Jurkat, Clone E6-1 (cell line): ENCODE measurements around the gene CTIF.

Experiments
- DNase-seq: peaks from one replicate; pipeline ENCODE4 v3.0.0-alpha.2; 2011; ENCODE audit warnings: low read depth, low spot score
- H3K4me3 ChIP-seq: 2 replicates; pipeline ENCODE4 v1.5.1; 2011; ENCODE audit warnings: mild to moderate bottlenecking, low read length, control low read depth, moderate library complexity

CTIF gene

DNA sequence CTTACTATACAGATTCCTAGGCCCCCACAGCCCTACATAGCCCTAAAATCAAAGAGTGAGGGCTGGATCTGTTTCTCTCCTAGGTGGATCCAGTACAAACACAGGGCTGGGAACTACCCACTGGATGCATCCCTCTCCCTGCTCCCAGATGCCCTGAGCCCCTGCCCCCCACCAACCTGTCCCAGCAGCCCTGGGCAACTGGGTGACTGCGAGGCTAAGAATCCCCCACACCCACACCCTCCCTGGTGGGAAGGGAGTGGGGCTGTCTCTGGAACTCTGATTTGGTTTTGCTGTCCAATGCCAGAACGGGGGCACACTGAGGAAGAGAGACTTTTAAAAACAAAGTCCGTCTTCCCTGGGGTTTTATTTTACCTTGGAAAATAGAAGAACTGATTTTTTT, 298.8 kb downstream of the CTIF start:
- DNase-seq: no peak
- no peak overlapping the region for H3K4me3 ChIP-seq

DNA sequence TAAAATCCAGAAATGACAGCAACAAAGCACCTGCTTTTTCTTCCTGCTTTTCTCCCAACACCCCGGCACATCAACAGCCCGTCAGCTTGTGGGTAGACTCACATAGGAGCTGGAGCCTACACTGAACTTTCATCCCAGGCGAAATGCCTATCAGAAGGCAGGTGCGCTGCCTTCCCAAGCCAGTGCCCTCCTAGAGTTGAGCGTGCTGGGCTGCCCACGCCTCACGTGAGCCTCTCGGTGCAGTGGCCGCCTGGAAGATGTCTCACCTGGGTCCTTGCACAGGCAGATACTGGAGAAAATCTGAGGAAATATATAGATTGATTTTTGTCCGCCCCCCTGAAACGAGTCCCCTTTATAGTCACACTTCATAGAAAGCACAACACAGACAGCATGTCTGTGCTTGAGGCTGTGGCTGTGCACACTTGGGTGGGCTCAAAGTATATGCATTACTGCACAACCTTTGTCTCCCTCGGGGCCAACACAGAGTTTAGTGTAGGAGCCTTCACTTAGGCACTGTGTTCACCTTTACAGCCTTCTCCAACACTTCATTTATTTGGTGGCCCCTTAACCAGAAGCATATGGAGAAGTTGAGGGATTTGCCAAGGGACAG, 299.4 kb downstream of the CTIF start:
- DNase-seq: no peak

DNA sequence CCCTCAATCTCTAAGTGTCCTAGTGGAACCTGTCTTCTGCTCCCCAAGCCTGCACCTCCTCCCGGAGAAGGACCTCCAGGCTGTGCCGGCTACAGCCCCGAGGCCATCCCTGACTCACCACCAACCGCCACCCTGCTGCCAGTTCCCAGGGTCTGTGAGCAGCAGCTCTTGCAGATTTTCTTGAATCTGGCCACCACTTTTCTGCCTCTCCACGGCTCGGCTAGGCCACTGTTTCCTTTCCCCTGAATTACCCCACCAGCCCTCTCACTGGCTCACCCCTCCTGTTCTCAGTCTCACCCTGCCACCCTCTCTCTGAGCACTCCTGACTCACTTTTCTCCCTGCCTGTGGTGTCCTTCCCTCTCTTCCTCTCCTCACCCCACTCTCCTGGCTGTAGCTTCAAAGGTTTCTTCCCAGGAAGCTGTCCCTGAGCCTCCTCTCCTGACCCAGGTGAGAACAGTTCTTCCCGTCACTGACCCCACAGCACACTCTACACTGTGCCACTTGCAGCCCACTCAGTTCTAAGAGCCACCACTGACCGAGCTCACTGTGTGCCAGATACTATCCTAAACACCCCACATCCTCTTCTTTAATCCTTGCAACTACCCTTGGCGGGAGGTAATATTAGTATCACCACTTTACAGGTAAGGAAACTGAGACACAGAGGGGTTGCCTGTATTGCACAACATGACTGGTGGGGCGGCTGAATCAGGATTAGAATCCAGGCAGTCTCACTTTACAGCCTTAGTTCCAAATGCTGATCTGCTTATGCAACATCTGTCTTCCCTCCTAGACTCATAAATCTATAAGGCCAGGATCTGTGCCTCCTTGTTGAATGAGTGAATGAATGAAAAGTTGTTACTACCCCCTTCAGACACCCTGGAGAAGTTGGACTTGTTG, 300.3 kb downstream of the CTIF start:
- no peak overlapping the region for H3K4me3 ChIP-seq
- no peak for DNase-seq

More for the DNA sequence above, 299.4 kb downstream of the CTIF start:
- H3K4me3 ChIP-seq: no peak overlapping the region

DNA sequence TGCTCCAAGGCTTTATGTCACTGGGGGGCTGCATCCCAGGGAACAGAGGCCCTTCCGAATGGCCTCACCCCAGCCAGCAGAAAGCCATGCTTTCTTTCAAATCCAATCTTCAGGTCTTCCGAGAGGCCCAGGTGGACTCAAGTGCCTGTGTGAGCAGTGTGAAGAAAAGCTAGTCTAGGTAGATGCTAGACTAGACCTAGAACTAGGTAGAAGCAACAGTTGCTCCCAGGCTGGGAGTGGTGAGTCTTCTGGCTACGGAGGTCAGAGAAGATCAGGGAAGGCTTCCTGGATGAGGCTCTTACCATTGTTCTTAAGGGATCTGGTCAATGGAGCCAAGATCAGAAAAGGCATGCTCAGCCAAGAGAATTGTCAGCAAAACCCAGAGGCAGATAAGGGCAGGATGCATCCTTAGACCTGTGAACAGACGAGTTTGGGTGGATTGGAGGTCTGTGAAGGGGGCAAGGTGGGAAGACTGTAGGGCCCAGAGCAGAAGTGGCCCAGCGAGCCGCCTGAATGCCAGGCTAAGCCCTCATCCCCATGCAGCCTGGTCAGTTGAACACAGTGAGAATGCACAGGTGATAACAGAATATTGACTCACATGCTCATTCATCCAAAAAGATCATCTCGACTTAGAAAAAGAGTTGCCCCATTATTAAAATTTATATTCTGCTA, 301.1 kb downstream of the CTIF start:
- no peak overlapping the region for H3K4me3 ChIP-seq
- DNase-seq: no peak

DNA sequence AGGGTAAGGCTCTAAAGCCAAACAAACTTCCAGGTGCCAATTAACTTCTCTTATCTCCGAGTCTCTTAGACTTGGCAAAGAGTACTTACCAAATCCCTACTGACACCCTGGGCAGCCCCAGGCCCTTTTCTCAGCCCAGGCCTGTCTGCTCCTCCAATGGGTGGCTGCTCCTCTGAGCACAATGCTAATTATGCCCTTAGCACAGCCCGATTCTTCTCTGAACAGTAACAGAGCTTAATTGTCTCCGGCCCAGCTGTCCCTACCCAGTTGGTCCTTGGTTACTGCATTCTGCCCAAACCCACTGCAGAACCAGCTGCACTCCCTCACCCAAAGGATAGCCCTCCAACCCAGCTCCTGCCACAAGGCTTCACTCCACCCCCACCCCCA, 301.7 kb downstream of the CTIF start:
- H3K4me3 ChIP-seq: no peak overlapping the region
- no peak for DNase-seq

DNA sequence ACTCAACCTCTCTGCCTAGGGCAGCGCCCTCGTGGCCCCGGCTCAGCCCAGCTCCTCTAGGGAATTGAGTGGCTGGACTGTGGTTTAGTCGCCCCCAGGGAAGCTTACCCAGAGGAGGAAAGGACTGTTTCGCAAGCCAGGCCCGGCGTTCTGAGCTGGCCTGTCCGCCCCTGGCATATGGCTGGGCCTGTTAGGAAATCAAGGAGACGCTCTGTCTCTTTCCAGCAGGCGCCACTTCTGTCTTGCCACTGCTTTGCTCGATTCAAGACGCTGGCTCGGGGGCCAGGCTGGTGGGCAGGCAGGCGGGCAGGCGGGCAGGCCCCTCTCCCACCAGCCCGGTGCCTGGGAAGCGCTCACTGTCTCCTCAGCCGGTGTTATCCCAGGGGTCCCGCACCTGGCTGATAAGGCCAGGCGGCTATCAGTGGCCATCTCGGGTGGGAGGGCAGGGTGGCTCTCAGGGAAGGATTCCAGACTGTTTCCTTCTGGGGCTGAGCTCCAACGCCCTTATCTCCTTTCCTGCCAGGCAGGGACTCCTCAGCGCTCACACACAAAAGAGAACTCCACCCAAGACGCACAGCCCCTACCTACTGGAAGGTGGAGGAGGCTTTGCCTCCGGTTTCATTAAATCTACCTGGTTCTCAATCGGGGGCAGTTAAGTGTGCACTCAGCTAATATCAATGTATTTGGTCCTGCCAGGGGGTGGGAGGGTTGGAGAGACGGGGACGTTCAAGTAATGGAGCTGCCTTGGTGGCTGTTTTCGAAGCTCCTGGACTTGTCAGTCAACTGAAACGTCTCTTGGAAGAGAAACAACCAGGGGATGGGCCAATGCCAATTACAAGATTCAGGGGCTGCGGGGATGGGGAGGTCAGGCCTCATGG, 302.8 kb downstream of the CTIF start:
- no peak overlapping the region for H3K4me3 ChIP-seq
- DNase-seq: no peak

DNA sequence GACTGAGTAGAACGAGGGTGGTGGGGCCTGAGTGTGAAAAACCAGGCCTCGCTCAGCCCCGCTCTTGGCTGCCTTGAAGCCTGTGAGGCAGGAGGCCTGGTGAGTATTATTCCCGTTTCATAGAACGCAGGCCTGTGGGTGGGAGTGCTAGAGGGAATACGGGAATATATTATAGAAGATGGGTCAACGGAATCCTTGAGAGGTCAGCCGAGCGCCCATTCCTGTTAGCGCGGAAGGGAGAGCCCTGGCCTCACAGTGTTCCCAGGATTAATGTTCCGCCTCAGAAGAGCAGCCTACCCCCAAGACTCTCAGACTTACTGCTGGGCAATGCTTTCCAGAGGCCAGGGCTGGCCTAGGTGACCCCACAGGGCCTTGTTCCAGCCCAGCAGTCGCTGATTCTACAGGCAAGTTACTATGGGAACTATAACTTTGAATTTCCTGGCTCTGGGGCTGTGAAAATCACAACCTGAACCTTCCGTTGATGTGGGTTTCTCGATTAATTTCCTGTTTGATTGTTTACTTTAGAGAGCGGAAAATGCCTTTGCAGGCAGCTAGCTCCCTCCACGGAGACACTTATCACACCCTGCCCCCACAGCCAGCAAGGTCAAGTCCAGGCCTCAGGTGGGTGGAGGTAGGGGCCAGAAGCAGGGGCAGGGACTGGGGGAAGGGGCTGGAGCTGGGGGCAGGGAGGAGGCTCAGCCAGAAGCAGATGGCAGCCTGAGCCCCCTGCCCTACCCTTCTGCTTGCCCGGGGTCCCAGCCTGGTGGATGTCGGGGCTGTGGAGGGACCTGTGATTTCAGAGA, 303.6 kb downstream of the CTIF start:
- DNase-seq: peak; percentile 84
- peak overlapping the region; percentile 9; the same call in 1 of the 2 replicates for H3K4me3 ChIP-seq

DNA sequence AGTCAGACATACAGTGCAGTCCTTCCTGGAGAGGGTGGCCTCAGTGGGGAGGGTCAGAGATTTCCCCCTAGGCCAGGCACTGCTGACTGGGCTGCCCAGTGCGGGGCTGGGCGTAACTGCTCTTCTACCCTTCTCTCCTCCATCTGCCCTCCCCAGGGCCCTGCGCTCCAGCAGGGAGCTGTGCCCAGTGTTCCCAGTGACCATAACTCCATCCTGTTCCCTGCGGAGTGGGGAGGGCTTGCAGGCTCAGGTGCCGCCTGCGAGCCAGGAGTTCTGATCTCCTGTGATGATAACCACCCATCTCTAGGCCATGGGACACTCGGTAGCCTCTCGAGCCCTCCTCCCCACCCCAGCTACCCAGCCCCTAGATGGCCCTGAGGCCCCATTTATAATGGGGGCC, 304.3 kb downstream of the CTIF start:
- H3K4me3 ChIP-seq: no peak overlapping the region
- no peak for DNase-seq

DNA sequence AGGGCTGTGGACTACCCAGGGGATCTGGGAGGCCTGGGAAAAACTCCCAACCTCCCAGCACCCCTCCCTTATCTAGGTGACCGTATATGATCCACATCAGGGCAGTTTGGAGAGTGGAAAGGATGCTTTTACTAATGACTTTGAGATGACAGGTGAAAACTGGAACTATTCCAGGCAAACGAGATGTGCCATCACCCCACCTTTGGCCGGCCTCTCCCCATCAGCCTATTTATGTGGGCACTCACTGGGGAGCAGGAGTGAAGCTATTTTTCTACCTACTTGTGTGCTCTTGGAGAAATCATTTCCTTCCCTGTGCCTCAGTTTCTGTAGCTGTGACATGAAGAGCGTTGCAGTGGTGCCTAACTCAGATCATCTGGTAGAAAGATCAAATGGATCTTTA, 304.8 kb downstream of the CTIF start:
- no peak overlapping the region for H3K4me3 ChIP-seq
- DNase-seq: no peak

DNA sequence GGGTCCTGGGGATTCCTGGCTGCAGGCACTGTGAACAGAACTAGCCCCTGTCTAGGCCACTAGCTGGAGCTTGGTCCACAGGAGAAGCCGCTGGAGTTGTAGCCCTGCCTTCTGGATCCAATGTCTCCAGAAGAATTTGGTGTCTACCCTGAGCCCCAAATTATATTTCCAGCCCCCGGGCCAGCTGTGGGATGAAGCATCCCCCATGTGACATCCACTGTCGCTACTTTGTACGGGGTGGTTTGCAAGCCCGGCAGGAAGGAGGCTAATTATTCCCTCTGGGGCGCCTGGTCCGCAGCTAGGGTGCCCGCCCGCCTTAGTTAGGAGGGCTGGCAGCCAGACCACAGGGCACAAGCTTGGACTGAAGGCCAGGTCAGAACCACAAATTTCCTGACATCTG, 305.4 kb downstream of the CTIF start:
- DNase-seq: no peak
- H3K4me3 ChIP-seq: no peak overlapping the region

DNA sequence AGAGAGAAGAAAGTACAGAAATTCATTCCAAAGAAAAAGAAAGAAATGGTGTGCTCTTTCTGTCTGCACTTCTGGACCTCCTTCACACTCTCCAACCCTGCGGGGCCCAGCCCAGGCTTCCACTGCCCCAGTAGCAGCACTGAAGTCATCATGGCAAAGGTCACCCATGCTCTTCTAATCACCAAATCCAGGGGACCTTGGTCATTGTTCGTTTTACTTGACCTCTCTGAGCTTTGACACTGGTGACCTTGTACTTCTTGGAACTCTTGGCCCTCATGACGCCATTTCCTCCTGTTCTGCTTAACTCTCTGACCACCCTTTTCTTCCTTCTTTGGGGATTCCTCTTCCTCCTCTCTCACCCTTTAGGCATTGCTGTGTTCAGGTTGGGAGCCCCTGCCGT, 306.3 kb downstream of the CTIF start:
- DNase-seq: no peak
- H3K4me3 ChIP-seq: no peak overlapping the region

DNA sequence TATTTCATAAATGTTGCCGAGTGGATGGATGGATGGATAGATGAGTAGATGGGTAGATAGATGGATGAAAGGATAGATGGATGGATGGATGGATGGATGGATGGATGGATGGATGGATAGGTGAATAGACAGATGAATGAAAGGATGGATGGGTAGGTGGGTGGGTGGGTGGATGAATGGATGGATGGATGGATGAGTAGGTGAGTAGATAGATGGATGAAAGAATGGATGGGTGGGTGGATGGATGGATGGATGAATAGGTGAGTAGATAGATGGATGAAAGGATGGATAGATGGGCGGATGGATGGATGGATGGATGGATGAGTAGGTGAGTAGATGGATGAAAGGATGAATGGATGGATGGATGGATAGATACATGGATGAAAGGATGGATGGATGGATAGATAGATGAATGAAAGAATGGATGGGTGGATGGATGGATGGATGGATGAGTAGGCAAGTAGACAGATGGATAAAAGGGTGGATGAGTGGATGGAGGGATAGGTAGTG, 307.6 kb downstream of the CTIF start:
- no peak for DNase-seq
- H3K4me3 ChIP-seq: no peak overlapping the region

DNA sequence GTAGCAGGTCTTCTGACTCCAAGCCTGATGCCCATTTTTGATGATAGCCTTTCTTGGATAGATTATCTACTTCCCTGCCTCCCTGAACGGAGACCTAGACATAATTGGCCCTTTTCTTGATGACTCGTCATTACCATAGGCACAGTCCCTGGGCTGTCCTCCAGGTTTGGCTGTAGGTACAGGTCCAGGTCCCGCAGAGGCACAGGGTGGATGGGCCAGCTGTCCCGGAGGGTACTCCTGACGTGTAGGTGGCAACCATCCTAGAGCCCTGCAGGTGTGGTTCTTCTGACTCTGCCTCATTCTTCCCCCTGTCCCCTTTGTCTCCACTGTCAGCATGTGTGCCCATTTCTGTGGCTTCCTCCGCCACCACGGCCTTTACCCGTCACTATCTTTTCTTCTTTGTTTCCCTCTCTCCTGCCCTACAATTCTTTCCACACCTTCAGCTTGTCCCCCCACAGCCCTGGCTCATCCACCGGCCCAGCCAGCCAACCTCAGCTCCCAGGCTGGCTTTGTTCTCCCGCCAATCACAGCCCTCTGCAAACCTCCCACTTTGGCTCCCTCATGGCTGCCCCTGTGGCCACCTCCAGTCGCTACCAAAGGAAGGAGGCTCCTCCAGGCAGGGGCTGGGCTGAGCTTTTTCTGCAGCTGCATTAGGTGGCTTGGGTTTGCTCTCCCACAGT, 309.1 kb downstream of the CTIF start:
- DNase-seq: no peak
- H3K4me3 ChIP-seq: no peak overlapping the region

DNA sequence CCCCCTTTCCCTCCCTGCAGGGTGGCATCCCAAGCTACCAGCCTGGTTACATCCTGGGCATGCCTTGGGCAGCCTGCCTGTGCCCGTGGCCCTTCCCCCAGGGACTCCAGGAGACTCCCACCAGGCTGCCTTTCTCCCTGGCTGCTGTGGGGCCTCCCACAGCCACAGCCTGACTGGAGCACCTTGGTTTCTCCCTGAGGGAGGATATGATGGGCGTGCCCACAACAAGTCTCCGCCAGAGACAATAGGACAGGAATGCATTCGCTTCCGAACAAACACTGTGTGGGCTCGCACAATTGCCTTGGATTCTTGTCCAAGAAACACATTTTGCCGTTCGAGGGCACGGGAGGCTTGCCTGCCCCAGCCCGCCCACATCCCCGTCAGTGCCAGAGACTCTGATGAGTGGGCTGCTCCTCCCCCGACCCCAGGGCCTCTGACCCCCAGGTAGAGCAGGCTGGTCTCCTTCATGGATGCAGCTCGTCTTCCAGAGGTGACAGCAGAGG, 309.9 kb downstream of the CTIF start:
- no peak for DNase-seq
- no peak overlapping the region for H3K4me3 ChIP-seq

DNA sequence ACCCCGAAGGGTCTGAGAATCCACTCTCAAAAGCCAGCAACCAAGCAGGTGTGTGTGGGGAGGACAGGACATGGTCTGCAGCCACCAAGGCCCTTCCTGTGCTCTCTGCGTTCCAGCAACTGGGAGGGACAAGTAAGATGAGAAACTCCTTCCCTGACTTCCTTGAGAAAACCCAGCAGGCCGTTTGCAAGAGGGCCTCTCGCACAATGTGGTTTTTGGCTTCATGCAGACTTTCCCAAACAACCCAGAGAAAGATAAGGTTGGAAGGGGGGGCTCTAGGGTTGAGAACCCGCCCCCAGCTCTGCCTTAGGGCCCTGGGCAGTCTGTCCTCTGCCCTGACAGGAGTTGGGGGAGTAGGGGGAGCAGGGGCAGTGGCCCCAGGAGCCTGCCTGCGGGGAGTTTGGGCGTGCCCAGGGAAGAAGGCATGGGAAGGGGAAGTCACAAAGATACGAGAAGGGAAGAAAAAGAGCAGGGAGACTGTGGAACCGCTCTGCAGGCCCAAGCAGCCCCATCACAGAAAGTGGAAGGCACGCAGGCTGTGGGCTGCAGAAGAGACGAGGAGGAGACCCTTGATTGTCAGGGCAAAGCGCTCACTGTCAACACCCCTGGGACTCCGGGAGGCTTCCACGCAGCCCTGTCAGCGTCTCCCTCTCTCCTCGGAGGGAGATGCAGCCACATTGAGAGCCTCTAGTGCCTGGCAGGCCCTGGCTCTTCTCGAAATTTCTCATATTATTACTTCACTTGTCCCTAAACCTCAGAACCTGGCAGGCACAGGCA, 312.2 kb downstream of the CTIF start:
- DNase-seq: no peak

DNA sequence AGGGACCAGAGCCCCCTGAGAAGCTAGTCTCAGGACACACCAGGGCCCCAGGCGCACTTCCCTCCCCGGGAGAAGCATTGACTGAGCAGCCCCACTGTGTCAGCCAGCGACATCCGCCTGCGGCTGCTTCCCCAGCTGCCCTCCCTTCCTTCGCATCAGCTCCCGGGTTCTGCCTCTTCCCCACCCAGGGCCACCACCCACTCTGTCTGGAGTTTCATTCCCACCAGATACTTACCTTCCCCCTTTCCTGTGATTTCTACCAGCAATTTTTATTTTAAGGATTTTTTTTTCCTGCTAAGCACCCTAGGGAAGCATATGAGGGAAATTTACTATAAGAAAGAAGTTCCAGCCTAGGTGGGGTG, 312.7 kb downstream of the CTIF start:
- no peak for DNase-seq
- H3K4me3 ChIP-seq: no peak overlapping the region

More for the DNA sequence above, 312.2 kb downstream of the CTIF start:
- no peak overlapping the region for H3K4me3 ChIP-seq

DNA sequence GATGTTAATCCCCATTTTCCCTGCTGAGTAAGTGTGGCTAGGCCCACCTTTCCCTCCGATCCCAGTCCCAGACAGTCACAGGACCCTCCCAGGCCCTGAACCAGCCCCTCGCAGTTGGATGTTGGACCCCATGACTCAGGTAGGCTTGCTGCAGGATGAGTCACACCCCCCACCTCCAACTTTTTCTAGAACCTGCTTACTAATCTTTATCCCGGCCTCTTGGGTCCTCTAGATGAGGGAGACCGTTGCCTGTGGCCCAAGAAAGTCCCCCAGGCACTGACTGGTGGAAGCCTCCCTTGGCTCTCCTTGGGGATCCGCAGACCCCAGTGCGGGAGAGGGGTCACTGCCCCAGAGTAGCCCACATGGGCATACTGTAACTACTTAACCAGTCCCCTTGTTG, 313.5 kb downstream of the CTIF start:
- DNase-seq: no peak
- no peak overlapping the region for H3K4me3 ChIP-seq
